ENCODE measurements around the gene FSTL4.

- TF ChIP-seq CTCF (IDR thresholded peaks at IDR 0.05) (no peak), EP300 (IDR thresholded peaks at IDR 0.05; ENCODE audit: low read depth) (no peak), POLR2AphosphoS5 (IDR thresholded peaks at IDR 0.05) (no peak), POLR2A (IDR thresholded peaks at IDR 0.05) (no peak)
Measured at GRCh38 chr5:133618141-133618540, 5.8 kb upstream of the FSTL4 start.

Data from transverse colon (tissue), 4 donors.